ENCODE measurements around the gene DHH.

DNA sequence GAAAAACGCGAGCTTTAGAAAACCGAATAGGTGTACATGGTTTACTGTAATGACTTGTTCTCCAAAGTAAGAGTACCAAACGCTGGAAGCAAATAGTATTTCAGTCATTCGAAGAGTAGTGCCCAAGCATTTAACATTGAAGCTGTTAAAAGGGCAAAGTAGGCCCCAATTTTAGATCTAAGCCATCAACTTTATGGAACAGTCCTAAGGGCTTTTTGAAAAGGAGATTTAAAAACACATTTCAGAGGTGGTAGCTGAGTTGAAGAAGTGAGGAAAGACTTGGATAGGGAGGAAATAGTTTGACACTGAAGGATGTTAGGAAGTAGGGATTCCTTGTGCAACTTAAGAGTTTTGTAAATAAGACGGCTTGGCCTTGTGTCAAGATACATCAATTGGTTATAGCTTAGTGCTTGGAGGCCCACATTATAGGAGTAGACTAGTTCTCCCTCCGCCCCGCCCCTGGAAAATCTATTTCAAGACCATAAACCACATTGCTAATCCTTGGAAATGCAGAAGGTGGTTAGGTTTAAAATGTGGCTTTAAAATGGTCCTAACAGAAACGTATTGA, 37.4 kb upstream of the DHH start:
- TF ChIP-seq, protein P1, sequence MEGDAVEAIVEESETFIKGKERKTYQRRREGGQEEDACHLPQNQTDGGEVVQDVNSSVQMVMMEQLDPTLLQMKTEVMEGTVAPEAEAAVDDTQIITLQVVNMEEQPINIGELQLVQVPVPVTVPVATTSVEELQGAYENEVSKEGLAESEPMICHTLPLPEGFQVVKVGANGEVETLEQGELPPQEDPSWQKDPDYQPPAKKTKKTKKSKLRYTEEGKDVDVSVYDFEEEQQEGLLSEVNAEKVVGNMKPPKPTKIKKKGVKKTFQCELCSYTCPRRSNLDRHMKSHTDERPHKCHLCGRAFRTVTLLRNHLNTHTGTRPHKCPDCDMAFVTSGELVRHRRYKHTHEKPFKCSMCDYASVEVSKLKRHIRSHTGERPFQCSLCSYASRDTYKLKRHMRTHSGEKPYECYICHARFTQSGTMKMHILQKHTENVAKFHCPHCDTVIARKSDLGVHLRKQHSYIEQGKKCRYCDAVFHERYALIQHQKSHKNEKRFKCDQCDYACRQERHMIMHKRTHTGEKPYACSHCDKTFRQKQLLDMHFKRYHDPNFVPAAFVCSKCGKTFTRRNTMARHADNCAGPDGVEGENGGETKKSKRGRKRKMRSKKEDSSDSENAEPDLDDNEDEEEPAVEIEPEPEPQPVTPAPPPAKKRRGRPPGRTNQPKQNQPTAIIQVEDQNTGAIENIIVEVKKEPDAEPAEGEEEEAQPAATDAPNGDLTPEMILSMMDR (conservative IDR thresholded peaks at IDR 0.05): no peak
- no peak for TF ChIP-seq EZH2 (IDR thresholded peaks at IDR 0.05; ENCODE audit: low read depth)

Measured in PC-9 (cell line).